ENCODE data around the gene USP47.

DNA sequence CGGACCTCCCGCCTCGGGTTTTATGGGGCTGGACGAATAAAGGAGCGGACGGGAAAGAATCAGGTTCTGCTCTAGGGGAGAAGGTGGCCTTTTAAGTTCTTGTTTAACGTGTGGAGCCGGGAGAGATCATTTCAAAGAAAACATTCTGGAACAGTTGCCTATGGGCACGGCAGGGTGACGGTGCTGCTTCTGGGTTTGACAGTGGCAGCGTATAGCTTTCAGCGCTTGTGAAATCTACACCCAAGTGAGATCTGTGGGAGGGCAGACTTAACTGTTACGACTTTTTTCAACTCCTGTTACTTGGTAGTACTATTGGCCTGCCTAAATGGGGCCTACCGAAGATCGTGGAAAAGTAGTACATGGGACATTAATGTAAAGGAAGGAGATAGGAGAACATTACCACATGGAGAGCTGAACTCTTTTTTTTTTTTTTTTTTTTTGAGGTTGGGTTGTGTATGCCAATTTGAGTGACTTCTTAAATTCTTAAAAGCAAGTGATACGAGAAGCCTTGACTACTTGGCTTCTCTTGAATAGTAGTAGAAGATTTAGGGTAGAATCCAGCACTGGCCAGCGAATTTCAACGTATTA, 743 bp downstream of the USP47 start:
- TF ChIP-seq GABPB1 (CRISPR knock-in tag; IDR thresholded peaks at IDR 0.05) (0 out of 2 replicates have a peak, but pooled peaks have one; percentile 6), HMGN3 (IDR thresholded peaks at IDR 0.05; ENCODE audit: borderline replicate concordance, extremely low read depth, insufficient read length, low read depth, low read length) (no peak), ESRRA (IDR thresholded peaks at IDR 0.05; ENCODE audit: borderline replicate concordance, low read depth) (no peak), EP300 (IDR thresholded peaks at IDR 0.05; ENCODE audit: low read length) (no peak), ZNF766 (CRISPR knock-in tag; conservative IDR thresholded peaks at IDR 0.05) (no peak), ZNF644 (tag; IDR thresholded peaks at IDR 0.05; ENCODE audit: low read depth) (no peak), HNRNPL (IDR thresholded peaks at IDR 0.05; ENCODE audit: low read depth, low read length) (peak; percentile 38; the same call in 1 of the 2 replicates), TAF1 (IDR thresholded peaks at IDR 0.05; ENCODE audit: control insufficient read depth, extremely low read depth, insufficient read depth, low read length, severe bottlenecking) (peak; percentile 72), ZNF3 (CRISPR knock-in tag; IDR thresholded peaks at IDR 0.05) (no peak), POLR2AphosphoS5 (IDR thresholded peaks at IDR 0.05; ENCODE audit: control insufficient read depth, insufficient read depth, low read depth, low read length) (peak; percentile 68; the same call in 1 of the 2 replicates)
- TF ChIP-seq, protein P1, sequence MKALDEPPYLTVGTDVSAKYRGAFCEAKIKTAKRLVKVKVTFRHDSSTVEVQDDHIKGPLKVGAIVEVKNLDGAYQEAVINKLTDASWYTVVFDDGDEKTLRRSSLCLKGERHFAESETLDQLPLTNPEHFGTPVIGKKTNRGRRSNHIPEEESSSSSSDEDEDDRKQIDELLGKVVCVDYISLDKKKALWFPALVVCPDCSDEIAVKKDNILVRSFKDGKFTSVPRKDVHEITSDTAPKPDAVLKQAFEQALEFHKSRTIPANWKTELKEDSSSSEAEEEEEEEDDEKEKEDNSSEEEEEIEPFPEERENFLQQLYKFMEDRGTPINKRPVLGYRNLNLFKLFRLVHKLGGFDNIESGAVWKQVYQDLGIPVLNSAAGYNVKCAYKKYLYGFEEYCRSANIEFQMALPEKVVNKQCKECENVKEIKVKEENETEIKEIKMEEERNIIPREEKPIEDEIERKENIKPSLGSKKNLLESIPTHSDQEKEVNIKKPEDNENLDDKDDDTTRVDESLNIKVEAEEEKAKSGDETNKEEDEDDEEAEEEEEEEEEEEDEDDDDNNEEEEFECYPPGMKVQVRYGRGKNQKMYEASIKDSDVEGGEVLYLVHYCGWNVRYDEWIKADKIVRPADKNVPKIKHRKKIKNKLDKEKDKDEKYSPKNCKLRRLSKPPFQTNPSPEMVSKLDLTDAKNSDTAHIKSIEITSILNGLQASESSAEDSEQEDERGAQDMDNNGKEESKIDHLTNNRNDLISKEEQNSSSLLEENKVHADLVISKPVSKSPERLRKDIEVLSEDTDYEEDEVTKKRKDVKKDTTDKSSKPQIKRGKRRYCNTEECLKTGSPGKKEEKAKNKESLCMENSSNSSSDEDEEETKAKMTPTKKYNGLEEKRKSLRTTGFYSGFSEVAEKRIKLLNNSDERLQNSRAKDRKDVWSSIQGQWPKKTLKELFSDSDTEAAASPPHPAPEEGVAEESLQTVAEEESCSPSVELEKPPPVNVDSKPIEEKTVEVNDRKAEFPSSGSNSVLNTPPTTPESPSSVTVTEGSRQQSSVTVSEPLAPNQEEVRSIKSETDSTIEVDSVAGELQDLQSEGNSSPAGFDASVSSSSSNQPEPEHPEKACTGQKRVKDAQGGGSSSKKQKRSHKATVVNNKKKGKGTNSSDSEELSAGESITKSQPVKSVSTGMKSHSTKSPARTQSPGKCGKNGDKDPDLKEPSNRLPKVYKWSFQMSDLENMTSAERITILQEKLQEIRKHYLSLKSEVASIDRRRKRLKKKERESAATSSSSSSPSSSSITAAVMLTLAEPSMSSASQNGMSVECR (CRISPR knock-in tag; IDR thresholded peaks at IDR 0.05) = no peak
- TF ChIP-seq, protein P2, sequence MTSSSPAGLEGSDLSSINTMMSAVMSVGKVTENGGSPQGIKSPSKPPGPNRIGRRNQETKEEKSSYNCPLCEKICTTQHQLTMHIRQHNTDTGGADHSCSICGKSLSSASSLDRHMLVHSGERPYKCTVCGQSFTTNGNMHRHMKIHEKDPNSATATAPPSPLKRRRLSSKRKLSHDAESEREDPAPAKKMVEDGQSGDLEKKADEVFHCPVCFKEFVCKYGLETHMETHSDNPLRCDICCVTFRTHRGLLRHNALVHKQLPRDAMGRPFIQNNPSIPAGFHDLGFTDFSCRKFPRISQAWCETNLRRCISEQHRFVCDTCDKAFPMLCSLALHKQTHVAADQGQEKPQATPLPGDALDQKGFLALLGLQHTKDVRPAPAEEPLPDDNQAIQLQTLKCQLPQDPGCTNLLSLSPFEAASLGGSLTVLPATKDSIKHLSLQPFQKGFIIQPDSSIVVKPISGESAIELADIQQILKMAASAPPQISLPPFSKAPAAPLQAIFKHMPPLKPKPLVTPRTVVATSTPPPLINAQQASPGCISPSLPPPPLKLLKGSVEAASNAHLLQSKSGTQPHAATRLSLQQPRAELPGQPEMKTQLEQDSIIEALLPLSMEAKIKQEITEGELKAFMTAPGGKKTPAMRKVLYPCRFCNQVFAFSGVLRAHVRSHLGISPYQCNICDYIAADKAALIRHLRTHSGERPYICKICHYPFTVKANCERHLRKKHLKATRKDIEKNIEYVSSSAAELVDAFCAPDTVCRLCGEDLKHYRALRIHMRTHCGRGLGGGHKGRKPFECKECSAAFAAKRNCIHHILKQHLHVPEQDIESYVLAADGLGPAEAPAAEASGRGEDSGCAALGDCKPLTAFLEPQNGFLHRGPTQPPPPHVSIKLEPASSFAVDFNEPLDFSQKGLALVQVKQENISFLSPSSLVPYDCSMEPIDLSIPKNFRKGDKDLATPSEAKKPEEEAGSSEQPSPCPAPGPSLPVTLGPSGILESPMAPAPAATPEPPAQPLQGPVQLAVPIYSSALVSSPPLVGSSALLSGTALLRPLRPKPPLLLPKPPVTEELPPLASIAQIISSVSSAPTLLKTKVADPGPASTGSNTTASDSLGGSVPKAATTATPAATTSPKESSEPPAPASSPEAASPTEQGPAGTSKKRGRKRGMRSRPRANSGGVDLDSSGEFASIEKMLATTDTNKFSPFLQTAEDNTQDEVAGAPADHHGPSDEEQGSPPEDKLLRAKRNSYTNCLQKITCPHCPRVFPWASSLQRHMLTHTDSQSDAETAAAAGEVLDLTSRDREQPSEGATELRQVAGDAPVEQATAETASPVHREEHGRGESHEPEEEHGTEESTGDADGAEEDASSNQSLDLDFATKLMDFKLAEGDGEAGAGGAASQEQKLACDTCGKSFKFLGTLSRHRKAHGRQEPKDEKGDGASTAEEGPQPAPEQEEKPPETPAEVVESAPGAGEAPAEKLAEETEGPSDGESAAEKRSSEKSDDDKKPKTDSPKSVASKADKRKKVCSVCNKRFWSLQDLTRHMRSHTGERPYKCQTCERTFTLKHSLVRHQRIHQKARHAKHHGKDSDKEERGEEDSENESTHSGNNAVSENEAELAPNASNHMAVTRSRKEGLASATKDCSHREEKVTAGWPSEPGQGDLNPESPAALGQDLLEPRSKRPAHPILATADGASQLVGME (CRISPR knock-in tag; IDR thresholded peaks at IDR 0.05) = no peak
- TF ChIP-seq, protein P3, sequence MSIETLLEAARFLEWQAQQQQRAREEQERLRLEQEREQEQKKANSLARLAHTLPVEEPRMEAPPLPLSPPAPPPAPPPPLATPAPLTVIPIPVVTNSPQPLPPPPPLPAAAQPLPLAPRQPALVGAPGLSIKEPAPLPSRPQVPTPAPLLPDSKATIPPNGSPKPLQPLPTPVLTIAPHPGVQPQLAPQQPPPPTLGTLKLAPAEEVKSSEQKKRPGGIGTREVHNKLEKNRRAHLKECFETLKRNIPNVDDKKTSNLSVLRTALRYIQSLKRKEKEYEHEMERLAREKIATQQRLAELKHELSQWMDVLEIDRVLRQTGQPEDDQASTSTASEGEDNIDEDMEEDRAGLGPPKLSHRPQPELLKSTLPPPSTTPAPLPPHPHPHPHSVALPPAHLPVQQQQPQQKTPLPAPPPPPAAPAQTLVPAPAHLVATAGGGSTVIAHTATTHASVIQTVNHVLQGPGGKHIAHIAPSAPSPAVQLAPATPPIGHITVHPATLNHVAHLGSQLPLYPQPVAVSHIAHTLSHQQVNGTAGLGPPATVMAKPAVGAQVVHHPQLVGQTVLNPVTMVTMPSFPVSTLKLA (conservative IDR thresholded peaks at IDR 0.05) = no peak
- TF ChIP-seq, protein P4, sequence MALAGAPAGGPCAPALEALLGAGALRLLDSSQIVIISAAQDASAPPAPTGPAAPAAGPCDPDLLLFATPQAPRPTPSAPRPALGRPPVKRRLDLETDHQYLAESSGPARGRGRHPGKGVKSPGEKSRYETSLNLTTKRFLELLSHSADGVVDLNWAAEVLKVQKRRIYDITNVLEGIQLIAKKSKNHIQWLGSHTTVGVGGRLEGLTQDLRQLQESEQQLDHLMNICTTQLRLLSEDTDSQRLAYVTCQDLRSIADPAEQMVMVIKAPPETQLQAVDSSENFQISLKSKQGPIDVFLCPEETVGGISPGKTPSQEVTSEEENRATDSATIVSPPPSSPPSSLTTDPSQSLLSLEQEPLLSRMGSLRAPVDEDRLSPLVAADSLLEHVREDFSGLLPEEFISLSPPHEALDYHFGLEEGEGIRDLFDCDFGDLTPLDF (CRISPR knock-in tag; IDR thresholded peaks at IDR 0.05) = no peak
